Activated naive CD8-positive, alpha-beta T cell treated with anti-CD3 and anti-CD28 coated beads for 36 hours (primary cell): Measurements from ENCODE around the gene ADGRV1. TPM values are rescaled to one million over a fixed set of nuclear protein-coding genes. Genes with fewer than 3 reads are reported as not detected.
A peak's percentile ranks its signal among the peaks of the same experiment; 100 is the strongest.
"Not testable (repeated sequence)": the region's sequence is repeated elsewhere in the genome, so short reads cannot be mapped to it uniquely, and the experiment has no call there.

Experiments
- DNase-seq: peaks from one replicate; pipeline ENCODE4 v3.0.0; 2021
- H3K27ac Mint-ChIP-seq: one replicate; pipeline ENCODE4 v1.8.0; 2022; ENCODE audit warnings: mild to moderate bottlenecking, moderate library complexity, mixed read lengths
- H3K27me3 Mint-ChIP-seq: one replicate; pipeline ENCODE4 v1.8.0; 2022; ENCODE audit warnings: mild to moderate bottlenecking, mixed read lengths
- H3K36me3 Mint-ChIP-seq: one replicate; pipeline ENCODE4 v1.8.0; 2021; ENCODE audit warnings: mild to moderate bottlenecking, mixed read lengths
- H3K4me1 Mint-ChIP-seq: one replicate; pipeline ENCODE4 v1.8.0; 2021; ENCODE audit warnings: mixed read lengths
- H3K4me3 Mint-ChIP-seq: one replicate; pipeline ENCODE4 v1.8.0; 2022; ENCODE audit warnings: mild to moderate bottlenecking, moderate library complexity, mixed read lengths
- H3K9me3 Mint-ChIP-seq: one replicate; pipeline ENCODE4 v1.8.0; 2022; ENCODE audit warnings: mixed read lengths
- total RNA-seq, 2 experiments: library from RNA; stranded (reverse); gene quantifications; one replicate each; pipeline ENCODE4 v1.2.3, GENCODE V29; 2021

ADGRV1 gene
- total RNA-seq, 2 experiments from 2014 or later = 0.14 TPM; not detected in 1

DNA sequence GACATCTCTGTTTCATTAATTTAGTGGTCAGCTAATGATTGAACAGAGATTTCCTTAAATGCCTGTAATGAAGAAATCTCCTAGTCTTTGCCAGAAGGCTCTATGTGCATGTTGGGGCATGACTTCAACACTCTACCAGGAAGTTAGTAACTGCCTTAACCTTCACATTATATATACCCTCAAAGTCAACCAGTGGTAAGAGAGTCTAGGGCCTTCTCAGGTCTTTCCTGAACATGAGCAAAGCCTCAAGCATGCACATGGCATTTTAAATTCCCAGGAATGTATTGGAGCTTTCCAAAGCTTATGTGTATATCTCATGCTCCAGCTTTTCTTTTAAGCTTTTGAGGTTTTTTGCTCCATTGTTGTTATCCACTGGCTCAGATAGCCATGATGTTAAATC is 436.2 kb downstream of the ADGRV1 start:
- no peak for DNase-seq
- Mint-ChIP-seq H3K9me3 (peaks cover 13% of the 10 kb centered on the region), H3K36me3 (peaks cover 5% of the 10 kb centered on the region), H3K4me1 (no peaks in the 10 kb centered on the region), H3K4me3 (no peak overlapping the region), H3K27ac (no peak overlapping the region), H3K27me3 (no peaks in the 10 kb centered on the region)

DNA sequence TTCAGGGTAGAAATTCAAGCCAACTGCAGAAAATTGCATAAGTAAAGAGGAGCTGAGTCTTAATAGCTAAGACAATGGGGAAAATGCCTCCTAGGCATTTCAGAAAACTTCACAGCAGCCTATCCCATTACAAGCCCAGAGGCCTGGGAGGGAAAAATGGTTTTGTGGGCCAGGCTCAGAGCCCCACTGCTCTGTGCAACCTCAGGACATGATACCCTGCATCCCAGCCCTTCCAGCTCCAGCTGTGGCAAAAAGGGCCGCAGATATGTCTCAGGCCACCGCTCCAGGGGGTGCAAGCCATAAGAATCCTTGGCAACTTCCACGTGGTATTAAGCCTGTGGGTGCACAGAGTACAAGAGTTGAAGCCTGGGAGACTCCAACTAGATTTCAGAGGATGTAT is 437.5 kb downstream of the ADGRV1 start:
- peaks cover 5% of the 10 kb centered on the region for H3K36me3 Mint-ChIP-seq
- peaks cover 2% of the 10 kb centered on the region for H3K27me3 Mint-ChIP-seq
- H3K27ac Mint-ChIP-seq = no peak overlapping the region
- DNase-seq = no peak
- H3K4me1 Mint-ChIP-seq = no peaks in the 10 kb centered on the region
- no peak overlapping the region for H3K4me3 Mint-ChIP-seq
- H3K9me3 Mint-ChIP-seq = peaks cover 13% of the 10 kb centered on the region

DNA sequence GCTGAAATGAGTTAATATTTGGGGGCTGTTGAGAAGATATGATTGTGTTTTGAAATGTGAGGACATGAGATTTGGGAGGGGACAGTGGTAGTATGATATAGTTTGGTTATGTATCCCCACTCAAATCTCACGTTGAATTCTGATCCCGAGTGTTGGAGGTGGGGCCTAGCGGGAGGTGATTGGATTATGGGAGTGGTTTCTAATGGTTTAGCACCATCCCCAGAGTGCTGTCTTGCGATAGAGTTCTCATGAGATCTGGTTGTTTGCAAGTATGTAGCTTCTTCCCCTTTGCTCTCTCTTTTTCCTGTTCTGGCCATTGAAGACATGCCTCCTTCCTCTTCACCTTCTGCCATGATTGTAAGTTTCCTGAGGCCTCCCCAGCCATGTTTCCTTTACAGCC is 438.5 kb downstream of the ADGRV1 start:
- Mint-ChIP-seq H3K36me3 (peaks cover 5% of the 10 kb centered on the region), H3K4me3 (no peak overlapping the region), H3K9me3 (peaks cover 13% of the 10 kb centered on the region), H3K27ac (no peak overlapping the region), H3K27me3 (peaks cover 4% of the 10 kb centered on the region), H3K4me1 (no peaks in the 10 kb centered on the region)
- no peak for DNase-seq

DNA sequence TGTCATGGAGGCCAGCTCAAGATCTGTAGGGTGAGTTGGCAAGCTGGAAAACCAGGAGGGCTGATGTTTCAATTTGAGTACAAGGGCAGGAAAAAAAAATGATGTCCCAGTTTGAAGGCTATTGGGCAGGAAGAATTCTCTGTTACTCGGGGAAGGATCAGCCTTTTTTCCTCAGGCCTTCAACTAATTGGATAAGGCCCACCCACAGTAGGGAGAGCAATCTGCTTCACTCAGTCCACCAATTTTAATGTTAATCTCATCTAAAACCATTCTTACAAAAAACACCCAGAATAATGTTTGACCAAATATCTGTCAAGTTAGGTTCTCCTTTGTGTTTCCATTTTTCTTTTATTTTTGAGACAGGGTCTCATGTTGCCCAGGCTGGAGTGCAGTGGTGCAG is 442.1 kb downstream of the ADGRV1 start:
- Mint-ChIP-seq H3K4me1 (no peaks in the 10 kb centered on the region), H3K27ac (no peak overlapping the region), H3K36me3 (no peaks in the 10 kb centered on the region), H3K4me3 (no peak overlapping the region), H3K27me3 (peaks cover 24% of the 10 kb centered on the region), H3K9me3 (peaks cover 6% of the 10 kb centered on the region)
- DNase-seq = no peak

DNA sequence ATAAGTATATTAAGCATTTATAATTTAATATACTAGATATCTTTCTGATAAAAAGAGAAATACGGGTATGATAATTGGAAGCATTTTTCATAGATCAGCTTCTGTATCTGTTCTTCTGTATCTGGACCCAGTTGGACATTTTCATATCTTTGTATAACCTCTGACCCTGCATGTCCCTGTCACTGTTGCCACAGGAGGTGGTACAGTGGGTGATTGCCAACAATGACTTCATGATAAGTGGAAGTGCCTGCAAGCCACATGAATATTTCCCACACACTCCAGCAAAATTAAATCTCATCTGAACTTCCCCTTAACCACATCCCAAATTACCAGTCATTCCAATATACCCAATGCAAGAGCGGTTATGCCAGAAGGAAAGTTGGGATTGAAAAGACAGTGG is 448.1 kb downstream of the ADGRV1 start:
- no peak overlapping the region for H3K4me3 Mint-ChIP-seq
- H3K4me1 Mint-ChIP-seq = peaks cover 5% of the 10 kb centered on the region
- H3K27me3 Mint-ChIP-seq = peaks cover 26% of the 10 kb centered on the region
- no peak overlapping the region for H3K27ac Mint-ChIP-seq
- no peaks in the 10 kb centered on the region for H3K9me3 Mint-ChIP-seq
- H3K36me3 Mint-ChIP-seq = no peaks in the 10 kb centered on the region
- no peak for DNase-seq

DNA sequence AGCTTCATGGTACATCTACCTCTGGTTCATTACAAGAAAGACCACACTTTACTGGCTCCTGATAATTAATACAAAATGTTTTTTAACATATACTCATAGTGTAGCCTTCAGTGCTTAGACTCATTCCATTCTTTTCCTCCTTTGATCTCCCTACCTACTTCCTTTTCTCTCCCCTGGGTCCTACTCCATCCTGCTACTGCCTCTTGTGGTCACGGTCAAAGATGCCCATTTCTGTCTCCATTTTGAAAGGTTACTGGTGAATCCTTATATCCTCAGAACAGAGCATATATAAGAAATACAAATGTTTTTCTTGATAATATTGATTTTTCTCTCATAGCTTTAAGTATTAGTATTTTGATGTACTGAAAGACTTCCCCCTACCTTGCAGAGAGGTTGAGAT is 448.7 kb downstream of the ADGRV1 start:
- no peak for DNase-seq
- H3K4me1 Mint-ChIP-seq = peaks cover 5% of the 10 kb centered on the region
- H3K27ac Mint-ChIP-seq = no peak overlapping the region
- H3K36me3 Mint-ChIP-seq = no peaks in the 10 kb centered on the region
- H3K9me3 Mint-ChIP-seq = no peaks in the 10 kb centered on the region
- H3K27me3 Mint-ChIP-seq = peaks cover 30% of the 10 kb centered on the region
- no peak overlapping the region for H3K4me3 Mint-ChIP-seq

DNA sequence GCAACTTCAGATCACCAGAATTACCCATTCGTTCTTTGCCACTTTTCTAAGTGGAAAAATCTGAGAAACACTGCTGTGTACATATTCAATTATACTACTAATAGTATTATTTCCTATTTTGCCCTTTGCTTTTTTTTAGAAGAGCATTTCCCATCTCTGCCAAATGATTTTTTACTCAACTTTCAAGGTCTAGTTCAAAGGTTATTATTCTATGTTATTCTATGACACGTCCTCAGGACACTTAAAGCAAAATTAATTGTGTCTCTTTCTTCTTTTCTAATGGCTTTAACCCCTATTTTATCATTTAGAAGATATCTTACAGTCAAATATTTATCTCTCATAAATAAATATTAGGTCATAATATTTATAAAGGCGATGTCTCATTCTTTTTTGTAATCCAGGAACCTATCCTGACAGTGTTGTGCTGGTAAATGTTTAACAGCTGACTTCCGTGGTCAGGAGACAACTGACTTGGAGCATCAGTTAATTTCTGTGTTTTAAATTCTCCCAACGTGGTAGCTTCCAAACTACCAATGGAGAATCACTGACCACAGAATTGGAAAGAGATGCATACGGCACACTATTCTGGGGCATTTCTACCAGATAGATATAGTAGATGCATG is 449.3 kb downstream of the ADGRV1 start:
- H3K4me3 Mint-ChIP-seq = no peak overlapping the region
- H3K36me3 Mint-ChIP-seq = no peaks in the 10 kb centered on the region
- peaks cover 29% of the 10 kb centered on the region for H3K27me3 Mint-ChIP-seq
- no peak for DNase-seq
- peaks cover 5% of the 10 kb centered on the region for H3K4me1 Mint-ChIP-seq
- H3K27ac Mint-ChIP-seq = no peak overlapping the region
- no peaks in the 10 kb centered on the region for H3K9me3 Mint-ChIP-seq

DNA sequence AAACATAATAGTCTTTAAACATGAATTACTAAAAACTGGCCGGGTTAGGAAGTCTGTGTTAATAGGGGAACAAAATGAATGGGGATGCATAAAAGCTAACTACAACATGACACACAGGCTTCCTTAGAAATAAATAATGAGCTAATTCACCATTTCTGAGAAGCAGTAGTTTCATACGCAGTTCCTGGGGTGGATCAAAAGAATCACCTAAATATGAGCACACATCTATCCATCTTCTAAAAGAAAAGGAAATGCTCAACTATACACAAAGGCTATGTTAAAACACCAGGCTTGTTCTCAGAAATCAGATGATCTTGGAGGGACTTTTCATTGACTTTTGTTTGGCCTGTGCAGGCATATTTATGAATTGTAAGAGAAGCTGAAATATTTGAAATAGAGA is 451.5 kb downstream of the ADGRV1 start:
- peak overlapping the region; percentile 42 for H3K27ac Mint-ChIP-seq
- no peak overlapping the region for H3K4me3 Mint-ChIP-seq
- peaks cover 5% of the 10 kb centered on the region for H3K4me1 Mint-ChIP-seq

DNA sequence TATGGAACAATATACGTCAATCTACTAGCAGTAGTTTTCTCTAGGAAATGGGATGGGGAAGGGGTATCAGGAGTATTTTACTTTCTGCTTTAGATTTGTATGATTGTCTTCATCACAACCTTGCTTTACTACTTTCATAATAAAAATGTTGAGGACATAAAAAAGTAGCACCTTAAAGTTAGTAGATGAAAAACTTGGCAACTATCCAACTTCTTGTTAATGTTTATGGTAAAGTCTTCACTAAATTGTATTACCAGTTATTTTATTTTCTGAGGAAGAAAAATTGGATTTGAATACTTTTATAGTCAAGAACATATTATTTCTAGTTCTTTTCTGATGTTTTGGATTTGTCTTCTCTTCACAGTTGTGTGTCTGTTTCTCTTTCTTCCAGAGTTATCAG is 452.4 kb downstream of the ADGRV1 start:
- peaks cover 27% of the 10 kb centered on the region for H3K27me3 Mint-ChIP-seq
- H3K4me3 Mint-ChIP-seq = no peak overlapping the region
- H3K27ac Mint-ChIP-seq = no peak overlapping the region
- no peak for DNase-seq
- H3K36me3 Mint-ChIP-seq = no peaks in the 10 kb centered on the region
- peaks cover 5% of the 10 kb centered on the region for H3K9me3 Mint-ChIP-seq
- peaks cover 5% of the 10 kb centered on the region for H3K4me1 Mint-ChIP-seq

More for the DNA sequence above, 451.5 kb downstream of the ADGRV1 start:
- Mint-ChIP-seq H3K27me3 (peaks cover 31% of the 10 kb centered on the region), H3K9me3 (peaks cover 3% of the 10 kb centered on the region), H3K36me3 (no peaks in the 10 kb centered on the region)
- DNase-seq = no peak

DNA sequence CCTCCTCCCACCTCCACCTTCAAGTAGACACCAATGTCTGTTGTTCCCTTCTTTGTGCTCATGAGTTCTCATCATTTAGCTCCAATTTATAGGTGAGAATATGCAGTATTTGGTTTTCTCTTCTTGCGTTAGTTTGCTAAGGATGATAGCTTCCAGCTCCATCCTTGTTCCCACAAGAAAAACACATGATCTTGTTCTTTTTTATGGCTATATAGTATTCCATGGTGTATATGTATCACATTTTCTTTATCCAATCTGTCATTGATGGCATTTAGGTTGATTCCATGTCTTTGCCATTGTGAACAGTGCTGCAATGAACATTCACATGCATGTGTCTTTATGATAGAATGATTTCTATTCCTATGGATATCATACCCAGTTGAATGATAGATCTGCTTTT is 454.3 kb downstream of the ADGRV1 start:
- H3K4me3 Mint-ChIP-seq, H3K27ac Mint-ChIP-seq, DNase-seq, H3K9me3 Mint-ChIP-seq, H3K4me1 Mint-ChIP-seq, H3K36me3 Mint-ChIP-seq: not testable (repeated sequence)
- peaks cover 28% of the 10 kb centered on the region for H3K27me3 Mint-ChIP-seq

DNA sequence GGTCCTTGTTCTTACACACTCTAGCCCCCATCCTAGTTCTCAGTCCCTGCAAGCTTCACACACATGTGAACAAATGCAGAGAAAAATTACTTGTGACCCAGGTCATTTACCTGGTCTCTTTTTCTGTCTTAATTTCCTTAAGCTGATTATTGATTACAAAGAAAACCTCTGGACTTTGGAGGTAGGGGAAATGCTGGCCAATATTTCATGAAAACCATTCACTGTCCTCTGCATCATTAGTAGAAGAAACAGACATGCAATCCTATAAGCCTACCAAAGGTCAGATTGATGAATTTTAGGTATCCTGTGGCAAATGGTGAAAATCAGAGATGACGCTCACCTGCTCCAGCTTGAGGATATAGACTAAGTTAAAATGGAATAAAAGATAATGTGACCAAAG is 457.7 kb downstream of the ADGRV1 start:
- peaks cover 2% of the 10 kb centered on the region for H3K4me1 Mint-ChIP-seq
- no peak for DNase-seq
- peaks cover 5% of the 10 kb centered on the region for H3K9me3 Mint-ChIP-seq
- no peak overlapping the region for H3K4me3 Mint-ChIP-seq
- H3K27me3 Mint-ChIP-seq = peaks cover 40% of the 10 kb centered on the region
- H3K27ac Mint-ChIP-seq = no peak overlapping the region
- no peaks in the 10 kb centered on the region for H3K36me3 Mint-ChIP-seq

DNA sequence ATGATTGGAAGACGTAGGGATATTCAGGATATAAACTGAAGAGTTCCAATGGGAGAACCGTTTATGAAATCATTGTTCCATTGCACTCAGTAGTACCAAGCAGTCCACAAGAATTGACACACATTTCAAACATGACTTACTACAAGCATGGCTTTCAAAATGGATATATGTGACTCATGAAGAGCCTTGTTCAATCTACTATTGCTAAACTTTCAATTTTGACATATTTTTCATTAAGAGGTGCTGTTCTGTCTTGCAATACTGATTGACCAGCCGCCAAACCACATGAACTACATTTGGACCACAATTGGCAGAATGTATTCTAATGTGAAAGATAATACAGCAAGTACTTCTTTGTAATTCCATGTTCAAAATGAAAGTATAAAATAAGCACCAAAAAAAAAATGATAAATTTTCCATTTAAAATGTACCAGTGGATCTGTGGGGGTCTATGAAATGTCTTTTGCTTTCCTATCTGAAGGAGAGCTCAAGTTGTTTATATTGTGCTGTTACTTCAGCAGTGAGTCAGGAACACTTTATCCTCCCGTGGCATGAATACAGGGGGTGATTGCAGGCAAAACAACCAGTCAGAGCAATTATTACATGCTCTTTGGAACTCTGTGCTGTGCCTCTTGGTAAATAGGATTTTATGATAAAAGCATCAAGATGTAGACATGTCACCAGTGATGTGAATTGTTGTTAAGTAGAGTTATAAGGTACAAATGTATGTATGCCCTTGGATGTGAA is 458.5 kb downstream of the ADGRV1 start:
- no peak overlapping the region for H3K27ac Mint-ChIP-seq
- peaks cover 5% of the 10 kb centered on the region for H3K9me3 Mint-ChIP-seq
- H3K4me1 Mint-ChIP-seq = peaks cover 2% of the 10 kb centered on the region
- DNase-seq = no peak
- no peaks in the 10 kb centered on the region for H3K36me3 Mint-ChIP-seq
- no peak overlapping the region for H3K4me3 Mint-ChIP-seq
- peaks cover 40% of the 10 kb centered on the region for H3K27me3 Mint-ChIP-seq

DNA sequence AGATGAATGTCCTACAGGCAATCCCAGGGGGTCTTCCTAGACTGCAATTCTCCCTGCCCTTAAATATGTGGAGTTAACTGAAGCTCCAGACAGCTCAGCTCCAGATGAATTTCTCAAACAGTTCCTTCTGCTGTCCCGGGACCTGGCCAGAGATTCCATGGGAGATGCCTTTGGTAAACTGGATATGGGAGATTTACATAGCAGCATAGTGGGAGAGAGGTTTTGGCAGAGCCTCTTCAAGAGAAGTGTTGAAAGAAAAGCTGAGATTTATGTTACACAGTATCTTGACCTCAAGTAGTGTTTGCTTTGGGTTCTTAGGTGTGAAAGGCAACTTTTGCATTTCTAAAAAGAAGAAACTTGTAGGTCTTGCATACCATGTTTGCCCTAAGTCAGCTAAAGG is 459.6 kb downstream of the ADGRV1 start:
- H3K4me1 Mint-ChIP-seq = peaks cover 2% of the 10 kb centered on the region
- H3K27me3 Mint-ChIP-seq = peaks cover 38% of the 10 kb centered on the region
- no peak for DNase-seq
- no peak overlapping the region for H3K27ac Mint-ChIP-seq
- H3K36me3 Mint-ChIP-seq = no peaks in the 10 kb centered on the region
- peaks cover 5% of the 10 kb centered on the region for H3K9me3 Mint-ChIP-seq
- H3K4me3 Mint-ChIP-seq = no peak overlapping the region

DNA sequence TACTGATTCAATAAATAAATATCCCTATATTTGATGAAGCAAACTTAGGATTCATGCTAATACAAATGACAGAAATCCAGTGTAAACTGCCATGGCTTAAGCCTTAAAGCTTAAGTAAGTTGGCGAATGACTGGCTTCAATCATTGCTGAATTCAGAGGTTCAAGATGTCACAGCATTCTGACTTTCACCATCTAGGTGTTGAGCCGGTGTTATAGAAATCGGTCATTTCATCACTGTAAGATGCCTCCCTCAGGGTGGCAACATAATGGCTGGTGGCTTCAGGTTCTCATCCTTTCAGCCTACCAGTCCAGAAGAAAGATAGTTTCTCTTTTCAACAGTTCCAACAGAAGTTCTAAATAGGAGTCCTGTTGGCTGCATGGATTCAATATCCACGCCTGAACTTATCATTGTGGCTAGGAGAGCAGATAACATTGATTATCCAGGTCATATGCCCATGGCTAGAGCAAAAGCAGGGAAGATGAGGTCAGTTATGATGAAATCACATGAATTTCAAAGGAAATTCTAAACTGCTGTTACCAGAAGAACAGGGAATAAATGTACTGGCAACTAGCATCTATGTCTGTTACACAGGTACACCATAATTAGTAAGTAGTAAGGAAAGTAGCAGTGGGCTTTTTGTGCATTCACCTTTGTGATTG is 460.2 kb downstream of the ADGRV1 start:
- peaks cover 33% of the 10 kb centered on the region for H3K27me3 Mint-ChIP-seq
- no peaks in the 10 kb centered on the region for H3K36me3 Mint-ChIP-seq
- peaks cover 2% of the 10 kb centered on the region for H3K4me1 Mint-ChIP-seq
- no peak for DNase-seq
- peaks cover 5% of the 10 kb centered on the region for H3K9me3 Mint-ChIP-seq
- H3K4me3 Mint-ChIP-seq = no peak overlapping the region
- no peak overlapping the region for H3K27ac Mint-ChIP-seq

DNA sequence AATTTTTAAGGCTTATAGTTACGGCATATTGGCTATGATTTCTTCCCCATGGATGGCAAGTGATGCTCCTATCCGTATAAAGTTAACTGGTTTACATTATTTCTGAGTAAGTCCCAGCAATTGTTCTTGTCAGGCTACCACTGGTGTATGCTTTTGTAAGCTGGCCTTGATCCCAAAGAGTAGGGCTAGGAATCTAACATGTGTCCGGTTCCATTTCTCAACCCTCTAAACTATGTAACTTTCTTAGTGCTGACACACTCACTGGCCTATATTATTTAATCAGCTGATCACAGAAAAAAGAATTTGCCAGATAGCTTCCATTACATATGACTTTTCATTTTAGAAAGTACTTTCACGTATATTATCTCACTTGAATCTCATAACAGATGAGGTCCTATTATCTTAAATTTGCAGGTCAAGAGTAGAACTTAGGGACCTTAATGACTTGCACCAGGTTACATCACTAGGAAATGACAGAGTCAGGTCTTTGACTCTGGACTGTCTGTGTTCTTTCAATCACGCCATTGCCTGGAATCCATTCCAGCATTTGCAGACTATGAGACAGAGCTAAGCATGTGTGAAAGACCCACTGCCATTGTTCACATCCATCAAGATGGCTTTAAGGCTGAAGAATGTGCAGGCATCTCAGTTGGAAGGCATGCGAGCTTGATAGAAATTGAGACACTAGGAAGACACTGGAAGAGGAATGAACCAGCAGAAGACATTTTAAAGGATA is 461.6 kb downstream of the ADGRV1 start:
- no peaks in the 10 kb centered on the region for H3K36me3 Mint-ChIP-seq
- no peak for DNase-seq
- H3K27me3 Mint-ChIP-seq = peaks cover 22% of the 10 kb centered on the region
- peaks cover 2% of the 10 kb centered on the region for H3K4me1 Mint-ChIP-seq
- no peak overlapping the region for H3K4me3 Mint-ChIP-seq
- H3K9me3 Mint-ChIP-seq = peaks cover 2% of the 10 kb centered on the region
- H3K27ac Mint-ChIP-seq = no peak overlapping the region
